ENCODE results near the gene HLA-B.

HLA-B gene

DNA sequence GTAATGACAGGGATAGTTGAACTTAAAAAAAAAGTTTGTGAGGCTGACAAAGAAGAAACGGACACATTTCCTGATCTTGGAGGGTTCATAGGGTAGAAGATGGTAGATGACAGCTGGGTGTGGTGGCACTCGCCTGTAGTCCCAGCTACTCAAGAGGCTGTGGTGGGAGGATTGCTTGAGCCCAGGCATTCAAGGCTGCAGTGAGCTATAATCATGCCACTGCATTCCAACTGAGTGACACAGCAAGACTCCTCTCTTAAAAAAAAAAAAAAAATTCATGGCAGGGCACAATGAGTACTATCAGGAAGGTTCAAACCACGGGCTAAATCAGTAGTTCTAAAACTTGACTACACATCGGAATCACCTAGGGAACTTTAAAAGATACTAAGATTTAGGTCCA lies 44.4 kb upstream of the HLA-B start (continued):
- TF ChIP-seq ZNF366 (tag by site-specific recombination; conservative IDR thresholded peaks at IDR 0.05): no peak
- no peak for TF ChIP-seq ZNF555 (tag by site-specific recombination; conservative IDR thresholded peaks at IDR 0.05)
- peak; percentile 40; the same call in 1 of the 2 replicates for TF ChIP-seq SP2 (tag by site-specific recombination; IDR thresholded peaks at IDR 0.05)
- no peak for TF ChIP-seq GLI2 (tag by site-specific recombination; IDR thresholded peaks at IDR 0.05; ENCODE audit: borderline replicate concordance, low read depth)
- TF ChIP-seq ZIC2 (tag by site-specific recombination; IDR thresholded peaks at IDR 0.05): peak; percentile 73
- no peak for TF ChIP-seq ZNF19 (tag by site-specific recombination; IDR thresholded peaks at IDR 0.05; ENCODE audit: low read depth)
- TF ChIP-seq ZNF76 (tag by site-specific recombination; IDR thresholded peaks at IDR 0.05; ENCODE audit: borderline replicate concordance, low read depth): 0 out of 2 replicates have a peak, but pooled peaks have one; percentile 22
- TF ChIP-seq MYNN (tag by site-specific recombination; IDR thresholded peaks at IDR 0.05; ENCODE audit: borderline replicate concordance): no peak
- peak; percentile 47 for TF ChIP-seq ZBTB17 (tag by site-specific recombination; IDR thresholded peaks at IDR 0.05)
- TF ChIP-seq, protein P1, sequence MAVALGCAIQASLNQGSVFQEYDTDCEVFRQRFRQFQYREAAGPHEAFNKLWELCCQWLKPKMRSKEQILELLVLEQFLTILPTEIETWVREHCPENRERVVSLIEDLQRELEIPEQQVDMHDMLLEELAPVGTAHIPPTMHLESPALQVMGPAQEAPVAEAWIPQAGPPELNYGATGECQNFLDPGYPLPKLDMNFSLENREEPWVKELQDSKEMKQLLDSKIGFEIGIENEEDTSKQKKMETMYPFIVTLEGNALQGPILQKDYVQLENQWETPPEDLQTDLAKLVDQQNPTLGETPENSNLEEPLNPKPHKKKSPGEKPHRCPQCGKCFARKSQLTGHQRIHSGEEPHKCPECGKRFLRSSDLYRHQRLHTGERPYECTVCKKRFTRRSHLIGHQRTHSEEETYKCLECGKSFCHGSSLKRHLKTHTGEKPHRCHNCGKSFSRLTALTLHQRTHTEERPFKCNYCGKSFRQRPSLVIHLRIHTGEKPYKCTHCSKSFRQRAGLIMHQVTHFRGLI (tag by site-specific recombination; IDR thresholded peaks at IDR 0.05): peak; percentile 11; the same call in 1 of the 2 replicates

DNA sequence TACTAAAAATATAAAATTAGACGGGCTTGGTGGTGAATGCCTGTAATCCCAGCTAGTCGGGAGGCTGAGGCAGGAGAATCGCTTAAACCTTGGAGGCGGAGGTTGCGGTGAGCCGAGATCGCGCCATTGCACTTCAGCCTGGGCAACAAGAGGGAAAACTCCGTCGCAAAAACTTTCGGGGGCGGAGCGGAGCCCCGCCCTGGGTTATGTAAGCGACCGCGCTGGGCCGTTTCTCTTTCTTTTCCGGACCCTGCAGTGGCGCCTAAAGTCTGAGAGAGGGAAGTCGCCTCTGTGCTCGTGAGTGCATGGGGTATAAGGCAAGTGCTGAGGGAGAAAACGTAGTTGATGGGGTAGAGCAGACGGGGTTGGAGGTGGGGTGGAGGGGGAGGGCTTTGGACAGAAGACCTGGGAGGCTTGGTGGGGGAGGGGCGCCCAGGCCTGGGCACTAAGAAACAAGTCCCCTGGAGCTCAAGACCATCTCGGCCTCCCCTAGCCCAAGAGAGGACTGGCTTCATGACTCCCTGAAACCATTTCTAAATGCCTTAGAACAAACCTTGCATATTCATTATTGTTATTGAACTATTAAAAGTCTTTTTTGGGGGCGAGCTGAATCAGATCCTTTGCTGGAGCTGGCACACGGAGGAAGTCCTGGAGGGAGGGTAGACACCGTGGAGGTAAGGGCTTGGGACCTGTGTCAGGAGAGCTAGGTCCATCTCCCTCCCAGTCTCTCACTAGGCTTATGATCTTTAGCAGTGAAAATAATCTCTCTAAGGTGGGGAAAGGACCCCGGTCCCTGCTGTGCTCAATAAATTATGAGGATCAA lies 43.7 kb upstream of the HLA-B start:
- Histone ChIP-seq H3K36me3 (ENCODE audit: control insufficient read depth in 2 of 2, insufficient read depth in 1 of 2, low read length in 2 of 2) (no peaks in the 10 kb centered on the region), H3K27ac (ENCODE audit: extremely low read depth, low read depth, low read length) (peak overlapping the region; percentile 66; the same call in 1 of the 2 replicates), H3K4me1 (ENCODE audit: control insufficient read depth, insufficient read depth, low read length) (peaks cover 7% of the 10 kb centered on the region; the same call in 1 of the 2 replicates), H3K4me3 (ENCODE audit: low read depth, low read length) (peak overlapping the region; percentile 69), H3K9me3 (ENCODE audit: control insufficient read depth, insufficient read depth, low read depth, low read length) (no peaks in the 10 kb centered on the region)
- POLR2A ChIA-PET: interaction anchor here (0.6 to 2.5 kb wide), 6 partner anchors 42 to 462 kb away, joined by 3 to 6 read pairs (median 4); partner anchors contain the start of genes DDX39B and NEU1
- CTCF ChIA-PET: interaction anchor here (0.6 to 10.0 kb wide), 18 partner anchors 9 to 242 kb away, joined by 3 to 98 read pairs (median 3); no protein-coding TSS in a partner anchor
- TF ChIP-seq, protein P2, sequence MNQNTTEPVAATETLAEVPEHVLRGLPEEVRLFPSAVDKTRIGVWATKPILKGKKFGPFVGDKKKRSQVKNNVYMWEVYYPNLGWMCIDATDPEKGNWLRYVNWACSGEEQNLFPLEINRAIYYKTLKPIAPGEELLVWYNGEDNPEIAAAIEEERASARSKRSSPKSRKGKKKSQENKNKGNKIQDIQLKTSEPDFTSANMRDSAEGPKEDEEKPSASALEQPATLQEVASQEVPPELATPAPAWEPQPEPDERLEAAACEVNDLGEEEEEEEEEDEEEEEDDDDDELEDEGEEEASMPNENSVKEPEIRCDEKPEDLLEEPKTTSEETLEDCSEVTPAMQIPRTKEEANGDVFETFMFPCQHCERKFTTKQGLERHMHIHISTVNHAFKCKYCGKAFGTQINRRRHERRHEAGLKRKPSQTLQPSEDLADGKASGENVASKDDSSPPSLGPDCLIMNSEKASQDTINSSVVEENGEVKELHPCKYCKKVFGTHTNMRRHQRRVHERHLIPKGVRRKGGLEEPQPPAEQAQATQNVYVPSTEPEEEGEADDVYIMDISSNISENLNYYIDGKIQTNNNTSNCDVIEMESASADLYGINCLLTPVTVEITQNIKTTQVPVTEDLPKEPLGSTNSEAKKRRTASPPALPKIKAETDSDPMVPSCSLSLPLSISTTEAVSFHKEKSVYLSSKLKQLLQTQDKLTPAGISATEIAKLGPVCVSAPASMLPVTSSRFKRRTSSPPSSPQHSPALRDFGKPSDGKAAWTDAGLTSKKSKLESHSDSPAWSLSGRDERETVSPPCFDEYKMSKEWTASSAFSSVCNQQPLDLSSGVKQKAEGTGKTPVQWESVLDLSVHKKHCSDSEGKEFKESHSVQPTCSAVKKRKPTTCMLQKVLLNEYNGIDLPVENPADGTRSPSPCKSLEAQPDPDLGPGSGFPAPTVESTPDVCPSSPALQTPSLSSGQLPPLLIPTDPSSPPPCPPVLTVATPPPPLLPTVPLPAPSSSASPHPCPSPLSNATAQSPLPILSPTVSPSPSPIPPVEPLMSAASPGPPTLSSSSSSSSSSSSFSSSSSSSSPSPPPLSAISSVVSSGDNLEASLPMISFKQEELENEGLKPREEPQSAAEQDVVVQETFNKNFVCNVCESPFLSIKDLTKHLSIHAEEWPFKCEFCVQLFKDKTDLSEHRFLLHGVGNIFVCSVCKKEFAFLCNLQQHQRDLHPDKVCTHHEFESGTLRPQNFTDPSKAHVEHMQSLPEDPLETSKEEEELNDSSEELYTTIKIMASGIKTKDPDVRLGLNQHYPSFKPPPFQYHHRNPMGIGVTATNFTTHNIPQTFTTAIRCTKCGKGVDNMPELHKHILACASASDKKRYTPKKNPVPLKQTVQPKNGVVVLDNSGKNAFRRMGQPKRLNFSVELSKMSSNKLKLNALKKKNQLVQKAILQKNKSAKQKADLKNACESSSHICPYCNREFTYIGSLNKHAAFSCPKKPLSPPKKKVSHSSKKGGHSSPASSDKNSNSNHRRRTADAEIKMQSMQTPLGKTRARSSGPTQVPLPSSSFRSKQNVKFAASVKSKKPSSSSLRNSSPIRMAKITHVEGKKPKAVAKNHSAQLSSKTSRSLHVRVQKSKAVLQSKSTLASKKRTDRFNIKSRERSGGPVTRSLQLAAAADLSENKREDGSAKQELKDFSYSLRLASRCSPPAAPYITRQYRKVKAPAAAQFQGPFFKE (tag by site-specific recombination; IDR thresholded peaks at IDR 0.05; ENCODE audit: borderline replicate concordance): 0 out of 2 replicates have a peak, but pooled peaks have one; percentile 18
- TF ChIP-seq ZNF629 (tag by site-specific recombination; IDR thresholded peaks at IDR 0.05) (no peak), SCRT2 (tag by site-specific recombination; IDR thresholded peaks at IDR 0.05) (peak; percentile 64; the same call in 1 of the 2 replicates), GLIS1 (tag by site-specific recombination; IDR thresholded peaks at IDR 0.05) (peak; percentile 75), KLF10 (tag by site-specific recombination; IDR thresholded peaks at IDR 0.05) (0 out of 2 replicates have a peak, but pooled peaks have one; percentile 17), ZNF335 (tag by site-specific recombination; conservative IDR thresholded peaks at IDR 0.05) (peak; percentile 76), ZFHX2 (tag by site-specific recombination; conservative IDR thresholded peaks at IDR 0.05) (peak; percentile 21; the same call in 1 of the 2 replicates), PRDM1 (tag by site-specific recombination; IDR thresholded peaks at IDR 0.05) (0 out of 2 replicates have a peak, but pooled peaks have one; percentile 14), ZNF324 (tag by site-specific recombination; IDR thresholded peaks at IDR 0.05) (no peak), ZBTB48 (tag by site-specific recombination; IDR thresholded peaks at IDR 0.05) (no peak), ZNF341 (tag by site-specific recombination; IDR thresholded peaks at IDR 0.05; ENCODE audit: low read depth) (peak; percentile 97)
- TF ChIP-seq, protein P3, sequence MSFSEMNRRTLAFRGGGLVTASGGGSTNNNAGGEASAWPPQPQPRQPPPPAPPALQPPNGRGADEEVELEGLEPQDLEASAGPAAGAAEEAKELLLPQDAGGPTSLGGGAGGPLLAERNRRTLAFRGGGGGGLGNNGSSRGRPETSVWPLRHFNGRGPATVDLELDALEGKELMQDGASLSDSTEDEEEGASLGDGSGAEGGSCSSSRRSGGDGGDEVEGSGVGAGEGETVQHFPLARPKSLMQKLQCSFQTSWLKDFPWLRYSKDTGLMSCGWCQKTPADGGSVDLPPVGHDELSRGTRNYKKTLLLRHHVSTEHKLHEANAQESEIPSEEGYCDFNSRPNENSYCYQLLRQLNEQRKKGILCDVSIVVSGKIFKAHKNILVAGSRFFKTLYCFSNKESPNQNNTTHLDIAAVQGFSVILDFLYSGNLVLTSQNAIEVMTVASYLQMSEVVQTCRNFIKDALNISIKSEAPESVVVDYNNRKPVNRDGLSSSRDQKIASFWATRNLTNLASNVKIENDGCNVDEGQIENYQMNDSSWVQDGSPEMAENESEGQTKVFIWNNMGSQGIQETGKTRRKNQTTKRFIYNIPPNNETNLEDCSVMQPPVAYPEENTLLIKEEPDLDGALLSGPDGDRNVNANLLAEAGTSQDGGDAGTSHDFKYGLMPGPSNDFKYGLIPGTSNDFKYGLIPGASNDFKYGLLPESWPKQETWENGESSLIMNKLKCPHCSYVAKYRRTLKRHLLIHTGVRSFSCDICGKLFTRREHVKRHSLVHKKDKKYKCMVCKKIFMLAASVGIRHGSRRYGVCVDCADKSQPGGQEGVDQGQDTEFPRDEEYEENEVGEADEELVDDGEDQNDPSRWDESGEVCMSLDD (tag by site-specific recombination; IDR thresholded peaks at IDR 0.05): 0 out of 2 replicates have a peak, but pooled peaks have one; percentile 34
- TF ChIP-seq, protein P4, sequence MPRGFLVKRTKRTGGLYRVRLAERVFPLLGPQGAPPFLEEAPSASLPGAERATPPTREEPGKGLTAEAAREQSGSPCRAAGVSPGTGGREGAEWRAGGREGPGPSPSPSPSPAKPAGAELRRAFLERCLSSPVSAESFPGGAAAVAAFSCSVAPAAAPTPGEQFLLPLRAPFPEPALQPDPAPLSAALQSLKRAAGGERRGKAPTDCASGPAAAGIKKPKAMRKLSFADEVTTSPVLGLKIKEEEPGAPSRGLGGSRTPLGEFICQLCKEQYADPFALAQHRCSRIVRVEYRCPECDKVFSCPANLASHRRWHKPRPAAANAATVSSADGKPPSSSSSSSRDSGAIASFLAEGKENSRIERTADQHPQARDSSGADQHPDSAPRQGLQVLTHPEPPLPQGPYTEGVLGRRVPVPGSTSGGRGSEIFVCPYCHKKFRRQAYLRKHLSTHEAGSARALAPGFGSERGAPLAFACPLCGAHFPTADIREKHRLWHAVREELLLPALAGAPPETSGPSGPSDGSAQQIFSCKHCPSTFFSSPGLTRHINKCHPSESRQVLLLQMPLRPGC (tag by site-specific recombination; IDR thresholded peaks at IDR 0.05): 0 out of 2 replicates have a peak, but pooled peaks have one; percentile 10

Measured in HEK293 (cell line).